K562 (cell line): ENCODE measurements around the gene PATL1. TPM values are rescaled to one million over a fixed set of nuclear protein-coding genes. Genes with fewer than 3 reads are reported as not detected.

Experiments used
- CREM ChIP-seq: IDR thresholded peaks from 2 replicates; pipeline ENCODE4 v1.6.1; 2014; ENCODE audit warnings: antibody characterized with exemption, low read depth
- ERF ChIP-seq: fragments of 450-650 bp; formaldehyde crosslinking; IDR thresholded peaks from 2 replicates; pipeline ENCODE4 v1.4.0; 2020; ENCODE audit warnings: mild to moderate bottlenecking, mixed read lengths
- HDGF ChIP-seq: fragments of 450-650 bp; IDR thresholded peaks from 2 replicates; pipeline ENCODE4 v1.6.1; 2016
- KLF16 ChIP-seq: IDR thresholded peaks from 2 replicates; pipeline ENCODE4 v1.6.1; 2016; ENCODE audit warnings: antibody characterized with exemption
- MCM2 ChIP-seq: fragments of 450-650 bp; IDR thresholded peaks from 2 replicates; pipeline ENCODE4 v1.6.1; 2017; ENCODE audit warnings: low read depth, mild to moderate bottlenecking
- MTA1 ChIP-seq: fragments of 450-650 bp; IDR thresholded peaks from 2 replicates; pipeline ENCODE4 v1.6.1; 2017; ENCODE audit warnings: borderline replicate concordance
- NCOA6 ChIP-seq: fragments of 450-650 bp; IDR thresholded peaks from 2 replicates; pipeline ENCODE4 v1.6.1; 2017; ENCODE audit warnings: mild to moderate bottlenecking
- NEUROD1 ChIP-seq: fragments of 150-350 bp; IDR thresholded peaks from 2 replicates; pipeline ENCODE4 v1.6.1; 2014; ENCODE audit warnings: borderline replicate concordance, low read length, low read depth; ENCODE audit not compliant: partially characterized antibody
- NFIC ChIP-seq: fragments of 450-650 bp; IDR thresholded peaks from 2 replicates; pipeline ENCODE4 v1.6.1; 2017; ENCODE audit warnings: mild to moderate bottlenecking, inconsistent platforms
- SAP30 ChIP-seq: fragments of 200-600 bp; sonication (generic); IDR thresholded peaks from 2 replicates; pipeline ENCODE4 v1.6.1; 2012; ENCODE audit warnings: borderline replicate concordance, low read depth, mild to moderate bottlenecking, moderate library complexity, low read length, control low read depth, inconsistent platforms; ENCODE audit not compliant: insufficient read depth, poor library complexity, severe bottlenecking
- SMARCA4 ChIP-seq: fragments of 450-650 bp; IDR thresholded peaks from 2 replicates; pipeline ENCODE4 v1.6.1; 2016
- ZC3H8 ChIP-seq: fragments of 450-650 bp; IDR thresholded peaks from 2 replicates; pipeline ENCODE4 v1.6.1; 2017
- ZNF121 ChIP-seq: sonication (generic); formaldehyde crosslinking; conservative IDR thresholded peaks from 2 replicates; pipeline ENCODE4 v1.8.0; 2022; ENCODE audit warnings: missing genetic modification reagents
- ZNF184 ChIP-seq: sonication (generic); formaldehyde crosslinking; IDR thresholded peaks from 2 replicates; pipeline ENCODE4 v1.5.0; 2020; ENCODE audit warnings: missing genetic modification reagents
- ZNF197 ChIP-seq: fragments of 200-800 bp; sonication (Bioruptor generic); IDR thresholded peaks from 2 replicates; pipeline ENCODE4 v1.6.1; 2016; ENCODE audit warnings: low read depth, missing genetic modification characterization, missing compliant biosample characterization
- ZNF436 ChIP-seq: fragments of 250-450, 450-650 bp; sonication (Bioruptor Pico); formaldehyde crosslinking; IDR thresholded peaks from 2 replicates; pipeline ENCODE4 v1.7.0; 2020; ENCODE audit warnings: mild to moderate bottlenecking
- ZNF507 ChIP-seq: conservative IDR thresholded peaks from 2 replicates; pipeline ENCODE4 v1.6.1; 2017; ENCODE audit warnings: missing genetic modification characterization, missing compliant biosample characterization
- polyA plus RNA-seq, 8 experiments: library from polyadenylated mRNA; depleted of rRNA in 4 of 8; stranded (reverse) in 5 of 8; unstranded in 3 of 8; fragments of >200 nt; fragmentation: Nextera tagmentation in 2 of 8; fragmentation: Illumina TruSeq in 1 of 8; extraction: Ambion mirVana in 2 of 8; extraction: Trizol in 1 of 8; gene quantifications; 2 replicates each; pipeline versions ENCODE4 v1.2.1 to v1.2.3, GENCODE V29; 2011 to 2014; ENCODE audit warnings: inconsistent platforms in 1 of 8, missing spikeins in 1 of 8
- total RNA-seq, 7 experiments: library from RNA; depleted of rRNA in 6 of 7; stranded (reverse); fragments of >200 nt in 6 of 7; fragmentation: Illumina TruSeq in 2 of 7; extraction: Trizol in 2 of 7; gene quantifications; 2 replicates each; pipeline versions ENCODE4 v1.2.1 to v1.2.3, GENCODE V29; 2011 to 2021; ENCODE audit warnings: low replicate concordance in 1 of 7
- TF ChIP-seq, protein P1 (sequence below): IDR thresholded peaks from 3 replicates; pipeline ENCODE4 v1.6.1; 2011; ENCODE audit warnings: borderline replicate concordance, mild to moderate bottlenecking, moderate library complexity; ENCODE audit not compliant: insufficient read length; ENCODE audit errors: extremely low read depth
- TF ChIP-seq, protein P2 (sequence below): fragments of 250-450 bp; sonication (Bioruptor Pico); IDR thresholded peaks from 2 replicates; pipeline ENCODE4 v1.4.0; 2020
- TF ChIP-seq, protein P3 (sequence below): fragments of 250-450 bp; sonication (Bioruptor Pico); IDR thresholded peaks from 2 replicates; pipeline ENCODE4 v1.8.0; 2021; ENCODE audit warnings: mild to moderate bottlenecking, moderate library complexity

Gene PATL1
- total and polyA plus RNA-seq, 9 of the 15 experiments (the other 6 are each of a cell fraction or from before 2014, with no cell fraction given) = 3.2 to 48.0 (median 16.4) TPM

DNA sequence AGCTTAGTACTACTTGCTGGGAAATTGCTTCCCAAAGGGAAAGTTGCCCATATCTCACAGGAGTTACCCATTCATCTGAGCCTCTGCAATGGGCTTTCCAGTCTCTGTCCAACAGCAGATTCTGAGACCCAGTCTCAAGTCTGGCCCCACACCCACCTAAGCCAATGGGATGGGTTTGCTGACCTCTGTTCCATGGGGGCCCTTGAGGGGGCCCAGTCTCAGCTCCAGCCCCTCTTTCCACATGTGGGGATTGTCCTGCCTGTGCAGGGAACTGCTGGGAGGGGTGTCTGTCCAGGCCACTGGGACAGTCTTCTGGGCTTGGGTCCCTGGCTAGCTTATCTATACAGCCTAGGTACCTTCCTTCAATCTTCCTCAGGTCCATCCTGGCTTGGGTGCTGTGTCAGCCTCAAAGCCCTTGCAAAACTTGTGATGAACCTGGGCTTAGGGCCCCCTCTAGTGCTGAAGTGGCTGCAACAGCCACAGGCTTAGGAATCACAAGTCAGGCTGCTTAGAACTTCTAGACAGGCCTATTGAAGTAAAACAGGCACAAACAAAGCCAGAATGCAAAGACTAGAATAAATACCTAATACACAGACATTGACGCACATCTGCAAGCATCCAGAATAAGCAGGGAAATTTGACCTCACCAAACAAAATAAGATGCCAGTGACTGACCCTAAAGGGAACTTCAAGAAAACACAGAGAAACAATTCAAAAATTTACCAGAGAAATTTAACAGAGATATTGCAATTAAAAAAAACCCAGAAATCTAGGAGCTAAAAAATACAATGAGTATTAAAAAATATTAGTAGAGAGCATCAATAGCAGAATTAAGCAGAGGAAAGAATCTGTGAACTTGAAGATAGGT, 11.7 kb upstream of the PATL1 start (continued):
- TF ChIP-seq, protein P1, sequence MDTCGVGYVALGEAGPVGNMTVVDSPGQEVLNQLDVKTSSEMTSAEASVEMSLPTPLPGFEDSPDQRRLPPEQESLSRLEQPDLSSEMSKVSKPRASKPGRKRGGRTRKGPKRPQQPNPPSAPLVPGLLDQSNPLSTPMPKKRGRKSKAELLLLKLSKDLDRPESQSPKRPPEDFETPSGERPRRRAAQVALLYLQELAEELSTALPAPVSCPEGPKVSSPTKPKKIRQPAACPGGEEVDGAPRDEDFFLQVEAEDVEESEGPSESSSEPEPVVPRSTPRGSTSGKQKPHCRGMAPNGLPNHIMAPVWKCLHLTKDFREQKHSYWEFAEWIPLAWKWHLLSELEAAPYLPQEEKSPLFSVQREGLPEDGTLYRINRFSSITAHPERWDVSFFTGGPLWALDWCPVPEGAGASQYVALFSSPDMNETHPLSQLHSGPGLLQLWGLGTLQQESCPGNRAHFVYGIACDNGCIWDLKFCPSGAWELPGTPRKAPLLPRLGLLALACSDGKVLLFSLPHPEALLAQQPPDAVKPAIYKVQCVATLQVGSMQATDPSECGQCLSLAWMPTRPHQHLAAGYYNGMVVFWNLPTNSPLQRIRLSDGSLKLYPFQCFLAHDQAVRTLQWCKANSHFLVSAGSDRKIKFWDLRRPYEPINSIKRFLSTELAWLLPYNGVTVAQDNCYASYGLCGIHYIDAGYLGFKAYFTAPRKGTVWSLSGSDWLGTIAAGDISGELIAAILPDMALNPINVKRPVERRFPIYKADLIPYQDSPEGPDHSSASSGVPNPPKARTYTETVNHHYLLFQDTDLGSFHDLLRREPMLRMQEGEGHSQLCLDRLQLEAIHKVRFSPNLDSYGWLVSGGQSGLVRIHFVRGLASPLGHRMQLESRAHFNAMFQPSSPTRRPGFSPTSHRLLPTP = no peak
- TF ChIP-seq ZNF507 (tag) = no peak
- TF ChIP-seq MTA1 = no peak
- no peak for TF ChIP-seq ZNF197
- no peak for TF ChIP-seq MCM2
- TF ChIP-seq, protein P2, sequence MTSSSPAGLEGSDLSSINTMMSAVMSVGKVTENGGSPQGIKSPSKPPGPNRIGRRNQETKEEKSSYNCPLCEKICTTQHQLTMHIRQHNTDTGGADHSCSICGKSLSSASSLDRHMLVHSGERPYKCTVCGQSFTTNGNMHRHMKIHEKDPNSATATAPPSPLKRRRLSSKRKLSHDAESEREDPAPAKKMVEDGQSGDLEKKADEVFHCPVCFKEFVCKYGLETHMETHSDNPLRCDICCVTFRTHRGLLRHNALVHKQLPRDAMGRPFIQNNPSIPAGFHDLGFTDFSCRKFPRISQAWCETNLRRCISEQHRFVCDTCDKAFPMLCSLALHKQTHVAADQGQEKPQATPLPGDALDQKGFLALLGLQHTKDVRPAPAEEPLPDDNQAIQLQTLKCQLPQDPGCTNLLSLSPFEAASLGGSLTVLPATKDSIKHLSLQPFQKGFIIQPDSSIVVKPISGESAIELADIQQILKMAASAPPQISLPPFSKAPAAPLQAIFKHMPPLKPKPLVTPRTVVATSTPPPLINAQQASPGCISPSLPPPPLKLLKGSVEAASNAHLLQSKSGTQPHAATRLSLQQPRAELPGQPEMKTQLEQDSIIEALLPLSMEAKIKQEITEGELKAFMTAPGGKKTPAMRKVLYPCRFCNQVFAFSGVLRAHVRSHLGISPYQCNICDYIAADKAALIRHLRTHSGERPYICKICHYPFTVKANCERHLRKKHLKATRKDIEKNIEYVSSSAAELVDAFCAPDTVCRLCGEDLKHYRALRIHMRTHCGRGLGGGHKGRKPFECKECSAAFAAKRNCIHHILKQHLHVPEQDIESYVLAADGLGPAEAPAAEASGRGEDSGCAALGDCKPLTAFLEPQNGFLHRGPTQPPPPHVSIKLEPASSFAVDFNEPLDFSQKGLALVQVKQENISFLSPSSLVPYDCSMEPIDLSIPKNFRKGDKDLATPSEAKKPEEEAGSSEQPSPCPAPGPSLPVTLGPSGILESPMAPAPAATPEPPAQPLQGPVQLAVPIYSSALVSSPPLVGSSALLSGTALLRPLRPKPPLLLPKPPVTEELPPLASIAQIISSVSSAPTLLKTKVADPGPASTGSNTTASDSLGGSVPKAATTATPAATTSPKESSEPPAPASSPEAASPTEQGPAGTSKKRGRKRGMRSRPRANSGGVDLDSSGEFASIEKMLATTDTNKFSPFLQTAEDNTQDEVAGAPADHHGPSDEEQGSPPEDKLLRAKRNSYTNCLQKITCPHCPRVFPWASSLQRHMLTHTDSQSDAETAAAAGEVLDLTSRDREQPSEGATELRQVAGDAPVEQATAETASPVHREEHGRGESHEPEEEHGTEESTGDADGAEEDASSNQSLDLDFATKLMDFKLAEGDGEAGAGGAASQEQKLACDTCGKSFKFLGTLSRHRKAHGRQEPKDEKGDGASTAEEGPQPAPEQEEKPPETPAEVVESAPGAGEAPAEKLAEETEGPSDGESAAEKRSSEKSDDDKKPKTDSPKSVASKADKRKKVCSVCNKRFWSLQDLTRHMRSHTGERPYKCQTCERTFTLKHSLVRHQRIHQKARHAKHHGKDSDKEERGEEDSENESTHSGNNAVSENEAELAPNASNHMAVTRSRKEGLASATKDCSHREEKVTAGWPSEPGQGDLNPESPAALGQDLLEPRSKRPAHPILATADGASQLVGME (CRISPR knock-in tag) = no peak
- no peak for TF ChIP-seq NEUROD1
- TF ChIP-seq HDGF = no peak
- no peak for TF ChIP-seq ZNF121
- TF ChIP-seq SAP30 = no peak
- peak; percentile 32; the same call in 1 of the 2 replicates for TF ChIP-seq KLF16
- 0 out of 2 replicates have a peak, but pooled peaks have one; percentile 20 for TF ChIP-seq CREM
- TF ChIP-seq ZNF436 = no peak
- TF ChIP-seq, protein P3, sequence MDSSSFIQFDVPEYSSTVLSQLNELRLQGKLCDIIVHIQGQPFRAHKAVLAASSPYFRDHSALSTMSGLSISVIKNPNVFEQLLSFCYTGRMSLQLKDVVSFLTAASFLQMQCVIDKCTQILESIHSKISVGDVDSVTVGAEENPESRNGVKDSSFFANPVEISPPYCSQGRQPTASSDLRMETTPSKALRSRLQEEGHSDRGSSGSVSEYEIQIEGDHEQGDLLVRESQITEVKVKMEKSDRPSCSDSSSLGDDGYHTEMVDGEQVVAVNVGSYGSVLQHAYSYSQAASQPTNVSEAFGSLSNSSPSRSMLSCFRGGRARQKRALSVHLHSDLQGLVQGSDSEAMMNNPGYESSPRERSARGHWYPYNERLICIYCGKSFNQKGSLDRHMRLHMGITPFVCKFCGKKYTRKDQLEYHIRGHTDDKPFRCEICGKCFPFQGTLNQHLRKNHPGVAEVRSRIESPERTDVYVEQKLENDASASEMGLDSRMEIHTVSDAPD (CRISPR knock-in tag) = no peak
- TF ChIP-seq SMARCA4 = no peak
- no peak for TF ChIP-seq ZC3H8
- no peak for TF ChIP-seq ZNF184 (CRISPR knock-in tag)
- TF ChIP-seq ERF (CRISPR knock-in tag) = no peak
- TF ChIP-seq NCOA6 = no peak
- no peak for TF ChIP-seq NFIC
